Lower lobe of right lung (tissue), 2 donors: ENCODE data around the gene MAGT1. TPM values are rescaled to one million over a fixed set of nuclear protein-coding genes. Genes with fewer than 3 reads are reported as not detected.

ENCODE experiments used
- ATAC-seq, 2 donors: fragments of 200-7000 bp; cut with Tn5 transposase; one replicate each; pipeline ENCODE4 v1.9.1; 2020 to 2022; ENCODE audit warnings: mild to moderate bottlenecking in 2 of 2, moderate library complexity in 2 of 2
- DNase-seq: peaks from one replicate; pipeline ENCODE4 v3.0.0-alpha.2; 2020
- H3K27ac ChIP-seq: fragments of 200-600 bp; one replicate; pipeline ENCODE4 v1.8.0; 2022
- H3K27me3 ChIP-seq: fragments of 200-600 bp; one replicate; pipeline ENCODE4 v1.8.0; 2022; ENCODE audit warnings: low read depth
- H3K36me3 ChIP-seq: fragments of 200-600 bp; one replicate; pipeline ENCODE4 v1.8.0; 2022; ENCODE audit warnings: mild to moderate bottlenecking
- H3K4me1 ChIP-seq: fragments of 200-600 bp; one replicate; pipeline ENCODE4 v1.8.0; 2022
- H3K4me3 ChIP-seq: fragments of 200-600 bp; one replicate; pipeline ENCODE4 v1.8.0; 2022; ENCODE audit warnings: mild to moderate bottlenecking
- H3K9me3 ChIP-seq: fragments of 200-600 bp; one replicate; pipeline ENCODE4 v1.8.0; 2022
- intact Hi-C: fragments of 100-400 bp; cut with DNase I; formaldehyde crosslinking; loops from one replicate; pipeline ENCODE4 v1.11.0; 2022
- total RNA-seq: library from RNA; stranded (reverse); fragmentation: NEBNext Ultra II Directional; extraction: Animal tissue kit (Norgen Biotek cat#: 25700); gene quantifications from one replicate; pipeline ENCODE4 v1.2.1, GENCODE V29; 2021
- TF ChIP-seq, protein P1 (sequence below): fragments of 200-600 bp; IDR thresholded peaks from one replicate; pipeline ENCODE4 v1.8.0; 2022; ENCODE audit warnings: antibody characterized with exemption, mild to moderate bottlenecking
- donor health status: DM: no; HTN: yes; CAD: no; lungs with severe emphysema.

Gene MAGT1
- total RNA-seq, 1 donor from 2014 or later = 57.9 TPM

DNA sequence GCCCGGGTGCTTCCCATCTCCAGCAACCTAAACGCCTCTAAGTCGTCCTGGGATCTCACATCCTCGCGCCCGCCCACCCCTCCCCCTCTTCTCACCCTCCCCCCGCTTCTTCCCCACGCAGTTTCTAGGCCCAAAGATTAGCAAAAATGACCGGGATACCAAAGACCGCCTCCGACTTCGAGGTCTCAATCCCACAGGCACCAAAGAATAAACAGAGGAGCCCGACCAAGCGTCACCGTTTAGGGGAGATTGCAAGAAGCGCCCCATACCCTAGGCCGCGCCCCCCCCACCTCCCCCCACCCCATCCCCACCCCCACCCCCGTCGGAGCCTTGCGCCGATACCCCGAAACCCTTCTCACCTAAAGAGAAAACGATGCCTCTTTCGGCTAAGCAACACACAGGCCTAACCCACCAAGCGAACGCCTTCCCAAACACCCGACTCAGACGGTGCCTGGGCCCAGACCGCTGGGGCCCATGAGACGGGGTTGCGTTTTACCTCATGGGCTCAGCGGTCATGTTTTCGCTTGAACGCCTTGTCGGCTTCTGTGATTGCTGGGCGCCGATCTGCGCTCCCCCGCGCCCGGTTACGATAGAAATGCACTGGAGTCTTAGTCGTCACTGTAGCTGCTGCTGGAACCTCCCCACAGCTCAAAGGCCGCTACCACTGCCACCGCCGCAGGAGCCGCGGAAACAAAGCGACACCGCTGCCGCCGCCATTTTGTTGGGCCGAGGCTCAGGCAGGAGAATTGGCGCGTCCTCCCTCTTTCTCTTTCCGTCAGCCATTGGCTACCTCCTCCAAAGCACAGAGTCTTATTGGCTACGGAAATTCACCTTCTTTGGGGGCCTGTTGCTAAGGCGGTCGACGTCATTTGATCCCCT lies 109.5 kb downstream of the MAGT1 start, which contains the start of gene ATRX:
ATRX (minus strand) TSS at position 731 of the 879 bp plus-strand sequence; CDS start at position 516, 215 bp downstream.
- TF ChIP-seq, protein P1, sequence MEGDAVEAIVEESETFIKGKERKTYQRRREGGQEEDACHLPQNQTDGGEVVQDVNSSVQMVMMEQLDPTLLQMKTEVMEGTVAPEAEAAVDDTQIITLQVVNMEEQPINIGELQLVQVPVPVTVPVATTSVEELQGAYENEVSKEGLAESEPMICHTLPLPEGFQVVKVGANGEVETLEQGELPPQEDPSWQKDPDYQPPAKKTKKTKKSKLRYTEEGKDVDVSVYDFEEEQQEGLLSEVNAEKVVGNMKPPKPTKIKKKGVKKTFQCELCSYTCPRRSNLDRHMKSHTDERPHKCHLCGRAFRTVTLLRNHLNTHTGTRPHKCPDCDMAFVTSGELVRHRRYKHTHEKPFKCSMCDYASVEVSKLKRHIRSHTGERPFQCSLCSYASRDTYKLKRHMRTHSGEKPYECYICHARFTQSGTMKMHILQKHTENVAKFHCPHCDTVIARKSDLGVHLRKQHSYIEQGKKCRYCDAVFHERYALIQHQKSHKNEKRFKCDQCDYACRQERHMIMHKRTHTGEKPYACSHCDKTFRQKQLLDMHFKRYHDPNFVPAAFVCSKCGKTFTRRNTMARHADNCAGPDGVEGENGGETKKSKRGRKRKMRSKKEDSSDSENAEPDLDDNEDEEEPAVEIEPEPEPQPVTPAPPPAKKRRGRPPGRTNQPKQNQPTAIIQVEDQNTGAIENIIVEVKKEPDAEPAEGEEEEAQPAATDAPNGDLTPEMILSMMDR = no peak
- Histone ChIP-seq H3K36me3 (no peaks in the 10 kb centered on the region), H3K4me1 (no peaks in the 10 kb centered on the region), H3K4me3 (peak within 1 kb of the TSS; percentile 66), H3K9me3 (no peaks in the 10 kb centered on the region), H3K27me3 (no peaks in the 10 kb centered on the region), H3K27ac (peak within 1 kb of the TSS; percentile 90)
- peak; percentile 96 to 97 for ATAC-seq
- intact Hi-C loops = no loop called here
- DNase-seq = peak; percentile 74

DNA sequence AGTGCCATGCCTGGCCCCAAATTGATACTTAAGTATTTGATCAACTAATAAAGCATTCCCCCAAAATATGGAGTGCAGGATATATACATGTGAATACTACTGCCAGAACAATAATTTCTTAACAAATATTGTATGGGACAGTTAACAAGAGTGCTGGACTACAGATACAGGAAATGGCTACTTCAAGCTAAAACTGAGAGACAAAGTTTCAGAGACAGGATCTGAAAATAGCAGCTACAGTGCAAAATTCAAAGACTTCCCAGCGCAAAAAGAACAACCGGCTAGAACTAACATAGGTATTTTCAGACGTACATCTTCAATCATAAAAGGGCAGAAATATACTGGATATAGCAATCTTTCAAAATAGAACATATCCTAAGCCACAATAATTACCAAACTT lies 115.5 kb downstream of the MAGT1 start:
- no peak overlapping the region for H3K4me3 ChIP-seq
- H3K27me3 ChIP-seq = no peaks in the 10 kb centered on the region
- H3K27ac ChIP-seq = no peak overlapping the region
- no peak for DNase-seq
- H3K36me3 ChIP-seq = no peaks in the 10 kb centered on the region
- intact Hi-C loops = no loop called here
- TF ChIP-seq, protein P1 = no peak
- no peaks in the 10 kb centered on the region for H3K9me3 ChIP-seq
- ATAC-seq = no peak
- H3K4me1 ChIP-seq = no peaks in the 10 kb centered on the region

DNA sequence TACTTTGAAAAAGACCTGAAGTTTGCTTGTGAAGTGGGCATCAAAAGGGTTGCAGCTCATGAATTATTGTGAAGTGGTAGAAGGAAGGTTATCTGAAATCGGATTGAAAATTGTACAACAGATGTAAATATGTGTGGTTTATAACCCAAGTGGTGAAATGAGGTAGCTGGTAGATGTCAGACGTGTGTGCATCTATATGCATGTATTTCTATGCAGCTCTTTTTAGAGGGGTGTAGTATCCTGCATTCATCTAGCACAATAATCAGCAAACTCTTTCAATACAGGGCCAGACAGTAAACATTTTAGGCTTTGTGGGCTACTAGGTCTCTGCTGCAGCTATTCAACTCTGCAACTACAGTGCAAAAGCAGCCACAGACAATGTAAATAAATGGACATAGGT lies 118.6 kb downstream of the MAGT1 start:
- intact Hi-C loops = no loop called here
- Histone ChIP-seq H3K9me3 (no peaks in the 10 kb centered on the region), H3K4me1 (no peaks in the 10 kb centered on the region), H3K27ac (no peak overlapping the region), H3K4me3 (no peak overlapping the region), H3K36me3 (no peaks in the 10 kb centered on the region), H3K27me3 (no peaks in the 10 kb centered on the region)
- DNase-seq = no peak
- TF ChIP-seq, protein P1 = no peak
- no peak for ATAC-seq

Other genes with a start within 250 kb of the MAGT1 start
- gene ATRX, start 109.2 kb downstream of the MAGT1 start, total RNA-seq = 88.8 TPM
- gene COX7B, start 4.0 kb upstream of the MAGT1 start, total RNA-seq = 174 TPM
- gene ATP7A, start 15.3 kb upstream of the MAGT1 start, total RNA-seq = 17.8 TPM
- not detected for gene PGAM4, start 74.2 kb upstream of the MAGT1 start, total RNA-seq
- gene PGK1, start 208.8 kb upstream of the MAGT1 start, total RNA-seq = 261 TPM
- 12.5 TPM for gene TAF9B, start 244.2 kb upstream of the MAGT1 start, total RNA-seq